Esophagus (tissue), 2 donors: ENCODE results near the gene SMARCC1. TPM values are rescaled to one million over a fixed set of nuclear protein-coding genes. Genes with fewer than 3 reads are reported as not detected.
"Not testable (repeated sequence)": the region's sequence is repeated elsewhere in the genome, so short reads cannot be mapped to it uniquely, and the experiment has no call there.

Source experiments
- H3K27ac ChIP-seq, 2 donors: one replicate each; pipeline ENCODE4 v1.5.1; 2013; ENCODE audit warnings: low read depth in 2 of 2, mild to moderate bottlenecking in 2 of 2, inconsistent platforms in 1 of 2, low read length in 1 of 2, moderate library complexity in 1 of 2
- H3K27me3 ChIP-seq, 2 donors: one replicate each; pipeline ENCODE4 v1.6.1; 2013; ENCODE audit warnings: low read length in 2 of 2, control low read depth in 1 of 2, mild to moderate bottlenecking in 1 of 2; ENCODE audit not compliant: insufficient read depth in 2 of 2, control insufficient read depth in 1 of 2
- H3K36me3 ChIP-seq, 2 donors: one replicate each; pipeline ENCODE4 v1.6.1; 2013; ENCODE audit warnings: low read length in 1 of 2; ENCODE audit not compliant: control insufficient read depth in 2 of 2, insufficient read depth in 2 of 2
- H3K4me1 ChIP-seq, 2 donors: one replicate each; pipeline ENCODE4 v1.6.1; 2013; ENCODE audit warnings: low read length in 1 of 2; ENCODE audit not compliant: control insufficient read depth in 2 of 2, insufficient read depth in 2 of 2
- H3K4me3 ChIP-seq, 2 donors: one replicate each; pipeline ENCODE4 v1.5.1; 2013; ENCODE audit warnings: low read length in 2 of 2, mild to moderate bottlenecking in 2 of 2, low read depth in 1 of 2, moderate library complexity in 1 of 2
- H3K9me3 ChIP-seq, 2 donors: one replicate each; pipeline ENCODE4 v1.6.1; 2013; ENCODE audit warnings: mild to moderate bottlenecking in 2 of 2, low read depth in 1 of 2, low read length in 1 of 2, moderate library complexity in 1 of 2; ENCODE audit not compliant: control insufficient read depth in 2 of 2, insufficient read depth in 1 of 2
- WGBS, 2 donors: extraction: QIAGEN DNeasy Blood & Tissue Kit; methylation state at CpG; one replicate each; pipeline ENCODE4 v1.1.7; 2013; 5-methylcytosine and 5-hydroxymethylcytosine counted together
- polyA plus RNA-seq, 2 donors: library from polyadenylated mRNA; stranded (reverse); fragments of 200-250 nt; gene quantifications; one replicate each; pipeline ENCODE4 v1.2.3, GENCODE V29; 2013
- donor health status: healthy with polysubstance abuse.
- donor health status: Bipolar disorder and iron deficiency.

Gene SMARCC1
- polyA plus RNA-seq, 2 donors: 11.0 to 13.8 TPM

DNA sequence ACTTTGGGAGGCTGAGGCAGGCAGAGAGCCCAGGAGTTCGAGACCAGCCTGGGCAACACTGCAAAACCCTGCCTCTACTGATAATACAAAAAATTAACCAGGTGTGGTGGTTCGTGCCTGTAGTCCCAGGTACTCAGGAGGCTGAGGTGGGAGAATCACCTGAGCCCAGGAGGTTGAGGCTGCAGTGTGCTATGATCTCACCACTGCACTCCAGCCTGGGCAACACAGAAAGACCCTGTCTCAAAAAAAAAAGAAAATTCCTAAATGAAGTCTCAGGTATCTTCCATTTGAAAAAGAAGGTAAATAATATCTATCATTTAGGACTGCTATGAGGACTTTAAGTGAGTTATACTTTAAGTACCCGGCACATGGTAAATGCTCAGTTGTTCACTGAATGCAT is 2.9 kb downstream of the SMARCC1 start:
- Histone ChIP-seq H3K27me3 (no peaks in the 10 kb centered on the region), H3K4me3 (no peak overlapping the region), H3K9me3 (no peaks in the 10 kb centered on the region), H3K4me1 (peaks cover 0 to 3% of the 10 kb centered on the region in 2 donors), H3K36me3 (no peaks in the 10 kb centered on the region), H3K27ac (no peak overlapping the region)
- 85 to 90% methylated on average over 3 of the region's 3 CpGs for WGBS, 2 donors

DNA sequence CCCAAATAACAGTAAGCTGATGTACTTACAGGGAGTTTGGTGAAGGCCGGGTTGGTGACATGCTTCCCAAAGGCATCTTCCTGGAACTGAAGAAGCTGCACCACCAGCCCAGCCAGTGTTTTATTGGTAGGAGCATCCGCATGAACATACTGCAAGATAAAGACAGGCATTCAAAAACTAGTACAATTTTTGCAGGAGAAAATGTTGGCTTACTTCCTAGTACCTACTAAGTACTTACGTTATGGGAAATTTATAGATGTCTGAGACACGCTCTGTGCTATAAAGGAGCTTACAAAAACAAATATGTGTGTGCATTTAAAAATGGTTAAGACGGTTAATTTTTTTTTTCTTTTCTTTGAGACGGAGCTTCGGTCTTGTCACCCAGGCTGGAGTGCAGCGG is 8.9 kb downstream of the SMARCC1 start:
- Histone ChIP-seq H3K4me3 (no peak overlapping the region), H3K27me3 (no peaks in the 10 kb centered on the region), H3K36me3 (peaks cover 0 to 3% of the 10 kb centered on the region in 2 donors), H3K9me3 (no peaks in the 10 kb centered on the region), H3K27ac (no peak overlapping the region), H3K4me1 (no peaks in the 10 kb centered on the region)
- 83 to 87% methylated on average over 8 of the region's 8 CpGs for WGBS, 2 donors

DNA sequence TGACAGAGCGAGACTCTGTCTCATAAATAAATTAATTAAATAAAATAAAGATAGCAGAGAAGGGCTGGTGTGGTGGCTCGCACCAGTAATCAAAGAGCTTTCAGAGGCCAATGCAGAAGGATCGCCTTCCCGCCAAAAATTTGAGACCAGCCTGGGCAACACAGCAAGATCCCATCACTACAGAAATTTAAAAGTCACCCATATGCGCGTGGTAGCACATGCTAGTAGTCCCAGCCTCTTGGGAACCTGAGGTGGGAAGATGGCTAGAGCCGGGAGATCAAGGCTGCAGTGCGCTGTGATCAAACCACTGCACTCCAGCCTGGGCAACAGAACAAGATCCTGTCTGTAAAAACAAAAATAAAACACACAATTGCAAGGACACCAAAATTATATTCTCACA is 9.6 kb downstream of the SMARCC1 start:
- no peak overlapping the region for H3K4me3 ChIP-seq
- no peaks in the 10 kb centered on the region for H3K27me3 ChIP-seq
- WGBS, 2 donors: 98% methylated on average over 8 of the region's 8 CpGs
- H3K9me3 ChIP-seq: no peaks in the 10 kb centered on the region
- peaks cover 0 to 3% of the 10 kb centered on the region in 2 donors for H3K36me3 ChIP-seq
- H3K27ac ChIP-seq: no peak overlapping the region
- no peaks in the 10 kb centered on the region for H3K4me1 ChIP-seq

DNA sequence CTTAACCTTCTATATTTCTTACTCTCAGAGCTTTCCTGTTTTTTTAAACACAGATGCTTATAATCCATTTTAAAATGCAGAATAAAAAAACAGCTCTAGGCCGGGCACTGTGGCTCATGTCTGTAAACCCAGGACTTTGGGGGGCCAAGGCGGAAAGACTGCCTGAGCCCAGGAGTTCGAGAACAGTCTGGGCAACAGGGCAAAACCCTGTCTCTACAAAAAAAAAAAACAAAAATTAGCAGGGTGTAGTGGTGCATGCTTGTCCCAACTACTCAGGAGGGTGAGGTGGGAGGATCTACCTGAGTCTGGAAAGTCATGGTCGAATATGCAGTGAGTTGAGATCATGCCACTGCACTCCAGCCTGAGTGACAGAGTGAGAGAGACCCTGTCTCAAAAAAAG is 15.5 kb downstream of the SMARCC1 start:
- WGBS, 2 donors: 90 to 93% methylated on average over 4 of the region's 4 CpGs
- Histone ChIP-seq H3K4me1 (no peaks in the 10 kb centered on the region), H3K36me3 (peaks cover 0 to 2% of the 10 kb centered on the region in 2 donors), H3K9me3 (no peaks in the 10 kb centered on the region), H3K27ac (no peak overlapping the region), H3K4me3 (no peak overlapping the region), H3K27me3 (no peaks in the 10 kb centered on the region)

DNA sequence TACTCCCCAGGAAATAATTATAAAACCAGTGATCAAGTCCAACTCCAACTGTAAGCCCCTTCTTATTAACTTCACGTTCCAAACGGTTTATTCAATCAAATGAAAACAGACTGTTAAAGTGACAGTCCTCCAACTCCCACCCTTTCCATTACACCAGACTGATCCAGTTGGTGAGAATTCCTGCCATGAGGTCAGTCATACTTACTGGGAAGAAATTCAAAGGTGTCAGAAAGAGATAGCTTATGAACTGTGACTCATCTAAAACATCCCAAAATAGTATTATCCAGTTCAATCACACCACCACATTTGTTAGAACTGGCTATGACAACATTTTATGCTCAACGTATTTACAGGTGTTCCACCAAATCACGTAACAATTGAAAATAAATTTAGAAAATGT is 19.5 kb downstream of the SMARCC1 start:
- WGBS, 2 donors: 46 to 48% methylated on average over 4 of the region's 4 CpGs

DNA sequence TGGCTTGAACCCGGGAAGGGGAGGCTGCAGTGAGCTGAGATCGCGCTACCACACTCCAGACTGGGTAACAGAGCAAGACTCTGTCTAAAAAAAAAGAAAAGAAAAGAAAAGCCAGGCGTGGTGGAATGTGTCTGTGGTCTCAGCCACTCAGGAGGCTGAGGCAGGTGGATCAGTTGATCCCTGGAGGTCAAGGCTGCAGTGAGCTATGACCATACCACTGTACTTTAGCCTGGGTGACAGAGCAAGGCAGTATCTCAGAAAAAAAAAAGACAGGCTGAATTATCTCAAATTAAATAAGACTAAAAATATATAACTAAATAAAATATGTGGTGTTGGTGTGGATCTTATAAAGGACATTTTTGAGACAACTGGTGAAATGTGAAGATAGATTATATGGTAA is 20.6 kb downstream of the SMARCC1 start:
- H3K27me3 ChIP-seq: no peaks in the 10 kb centered on the region
- H3K4me3 ChIP-seq: no peak overlapping the region
- H3K4me1 ChIP-seq: no peaks in the 10 kb centered on the region
- WGBS, 2 donors: 89 to 94% methylated on average over 4 of the region's 4 CpGs
- no peak overlapping the region for H3K27ac ChIP-seq
- no peaks in the 10 kb centered on the region for H3K9me3 ChIP-seq
- peaks cover 0 to 2% of the 10 kb centered on the region in 2 donors for H3K36me3 ChIP-seq

More for the DNA sequence above, 19.5 kb downstream of the SMARCC1 start:
- Histone ChIP-seq H3K36me3 (peaks cover 0 to 2% of the 10 kb centered on the region in 2 donors), H3K4me1 (no peaks in the 10 kb centered on the region), H3K9me3 (no peaks in the 10 kb centered on the region), H3K4me3 (no peak overlapping the region), H3K27me3 (no peaks in the 10 kb centered on the region), H3K27ac (no peak overlapping the region)

DNA sequence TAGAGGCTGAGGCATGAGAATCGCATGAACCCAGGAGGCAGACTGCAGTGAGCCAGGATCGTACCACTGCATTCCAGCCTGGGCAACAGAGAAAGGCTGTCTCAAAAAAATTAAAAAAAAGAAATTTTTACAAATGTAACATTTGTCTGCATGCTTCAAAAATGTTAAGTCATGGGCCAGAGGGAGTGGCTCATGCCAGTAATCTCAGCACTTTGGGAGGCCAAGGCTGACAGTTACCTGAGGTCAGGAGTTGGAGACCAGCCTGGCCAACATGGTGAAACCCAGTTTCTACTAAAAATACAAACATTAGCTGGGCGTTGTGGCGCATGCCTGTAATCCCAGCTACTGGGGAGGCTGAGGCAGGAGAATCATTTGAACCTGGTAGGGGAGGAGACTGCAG is 21.5 kb downstream of the SMARCC1 start:
- H3K9me3 ChIP-seq, H3K4me1 ChIP-seq, H3K27ac ChIP-seq, H3K36me3 ChIP-seq, H3K4me3 ChIP-seq, H3K27me3 ChIP-seq: not testable (repeated sequence)
- WGBS, 2 donors: 92 to 96% methylated on average over 4 of the region's 4 CpGs

DNA sequence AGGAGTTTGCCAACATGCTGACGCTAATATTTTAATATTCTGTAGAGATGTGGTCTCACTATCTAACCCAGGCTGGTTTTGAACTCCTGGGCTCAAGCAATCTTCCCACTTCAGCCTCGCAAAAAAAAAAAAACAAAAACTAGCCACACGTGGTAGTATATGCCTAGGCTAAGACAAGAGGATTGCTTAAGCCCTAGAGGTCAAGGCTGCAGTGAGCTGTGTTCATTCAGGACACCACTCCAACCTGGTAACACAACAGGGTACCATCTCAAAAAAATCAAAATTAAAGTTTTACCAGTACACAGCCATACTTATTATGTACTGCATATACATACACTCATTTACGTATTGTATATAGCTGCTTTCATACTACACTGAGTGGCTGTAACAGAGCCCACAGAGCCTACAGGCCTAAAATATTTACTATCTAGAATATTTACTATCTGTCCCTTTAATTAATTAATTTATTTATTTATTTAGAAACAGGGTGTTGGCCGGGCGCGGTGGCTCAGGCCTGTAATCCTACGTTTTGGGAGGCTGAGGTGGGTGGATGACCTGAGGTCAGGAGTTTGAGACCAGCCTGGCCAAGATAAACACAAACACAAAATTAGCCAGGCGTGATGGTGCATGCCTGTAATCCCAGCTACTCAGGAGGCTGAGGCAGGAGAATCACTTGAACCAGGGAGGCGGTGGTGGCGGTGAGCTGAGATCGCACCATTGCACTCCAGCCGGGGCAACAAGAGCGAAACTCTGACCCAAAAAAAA is 23.2 kb downstream of the SMARCC1 start:
- Histone ChIP-seq H3K4me1 (no peaks in the 10 kb centered on the region), H3K27ac (peak overlapping the region in 1 of 2 donors; percentile 24), H3K36me3 (no peaks in the 10 kb centered on the region), H3K9me3 (no peaks in the 10 kb centered on the region), H3K27me3 (no peaks in the 10 kb centered on the region), H3K4me3 (no peak overlapping the region)
- 80 to 81% methylated on average over 14 of the region's 14 CpGs for WGBS, 2 donors

DNA sequence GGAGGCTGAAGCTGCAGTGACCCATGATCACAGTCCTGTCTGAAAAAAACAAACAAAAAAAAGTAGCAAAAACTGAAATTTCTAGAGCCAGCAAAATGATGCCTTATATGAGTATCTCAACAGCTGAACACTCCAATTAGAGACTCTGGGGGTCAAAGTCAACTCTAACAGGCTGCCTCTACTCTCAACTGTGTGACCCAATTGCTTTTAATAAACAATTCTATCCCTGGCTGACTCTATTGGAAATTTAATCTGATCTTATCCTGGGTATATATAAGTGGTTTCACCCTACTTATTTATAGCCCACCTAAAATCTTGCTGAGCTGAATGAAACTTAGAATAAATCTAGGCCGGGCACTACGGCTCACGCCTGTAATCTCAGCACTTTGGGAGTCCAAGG is 29.0 kb downstream of the SMARCC1 start:
- H3K27me3 ChIP-seq: no peaks in the 10 kb centered on the region
- H3K27ac ChIP-seq: no peak overlapping the region
- H3K4me1 ChIP-seq: no peaks in the 10 kb centered on the region
- H3K9me3 ChIP-seq: no peaks in the 10 kb centered on the region
- no peaks in the 10 kb centered on the region for H3K36me3 ChIP-seq
- no peak overlapping the region for H3K4me3 ChIP-seq
- 95 to 96% methylated on average over 3 of the region's 3 CpGs for WGBS, 2 donors

DNA sequence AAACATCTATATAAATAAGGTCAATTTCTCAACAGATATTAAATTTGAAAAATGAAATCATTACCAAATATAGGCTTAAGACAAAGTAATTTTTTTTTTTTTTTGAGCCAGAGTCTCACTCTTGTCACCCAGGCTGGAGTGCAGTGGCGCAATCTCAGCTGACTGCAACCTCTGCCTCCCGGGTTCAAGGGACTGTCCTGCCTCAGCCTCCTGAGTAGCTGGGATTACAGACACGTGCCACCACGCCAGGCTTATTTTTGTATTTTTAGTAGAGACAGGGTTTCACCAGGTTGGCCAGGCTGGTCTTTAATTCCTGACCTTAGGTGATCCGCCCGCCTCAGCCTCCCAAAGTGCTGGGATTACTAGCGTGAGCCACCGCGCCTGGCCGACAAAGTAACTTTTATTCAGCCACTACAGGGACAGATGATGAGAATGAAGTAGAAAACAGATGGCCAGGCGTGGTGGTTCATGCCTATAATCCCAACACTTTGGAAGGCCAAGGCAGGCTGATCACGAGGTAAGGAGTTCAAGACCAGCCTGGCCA is 30.8 kb downstream of the SMARCC1 start:
- not testable (repeated sequence) for H3K4me1 ChIP-seq, H3K27ac ChIP-seq, H3K4me3 ChIP-seq, H3K9me3 ChIP-seq, H3K36me3 ChIP-seq, H3K27me3 ChIP-seq
- WGBS, 2 donors: 95 to 96% methylated on average over 12 of the region's 12 CpGs
